Inflammatory macrophage (primary cell): Measurements from ENCODE around the gene OR2M3.
"Not testable (repeated sequence)": the region's sequence is repeated elsewhere in the genome, so short reads cannot be mapped to it uniquely, and the experiment has no call there.

Source experiments
- DNase-seq, 2 donors: peaks; one replicate each; pipeline ENCODE4 v3.0.0-alpha.2; 2020 to 2022
- total RNA-seq, 18 experiments: gene quantifications; one replicate each; lab custom pipeline; 2026; ENCODE audit warnings: mixed read lengths in 6 of 18, inconsistent platforms in 2 of 18; lab: John Stamatoyannopoulos, UW

OR2M3 gene, protein sequence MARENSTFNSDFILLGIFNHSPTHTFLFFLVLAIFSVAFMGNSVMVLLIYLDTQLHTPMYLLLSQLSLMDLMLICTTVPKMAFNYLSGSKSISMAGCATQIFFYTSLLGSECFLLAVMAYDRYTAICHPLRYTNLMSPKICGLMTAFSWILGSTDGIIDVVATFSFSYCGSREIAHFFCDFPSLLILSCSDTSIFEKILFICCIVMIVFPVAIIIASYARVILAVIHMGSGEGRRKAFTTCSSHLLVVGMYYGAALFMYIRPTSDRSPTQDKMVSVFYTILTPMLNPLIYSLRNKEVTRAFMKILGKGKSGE
- 0 to 0.18 (median 0) reads per million in 18 experiments for total RNA-seq

DNA sequence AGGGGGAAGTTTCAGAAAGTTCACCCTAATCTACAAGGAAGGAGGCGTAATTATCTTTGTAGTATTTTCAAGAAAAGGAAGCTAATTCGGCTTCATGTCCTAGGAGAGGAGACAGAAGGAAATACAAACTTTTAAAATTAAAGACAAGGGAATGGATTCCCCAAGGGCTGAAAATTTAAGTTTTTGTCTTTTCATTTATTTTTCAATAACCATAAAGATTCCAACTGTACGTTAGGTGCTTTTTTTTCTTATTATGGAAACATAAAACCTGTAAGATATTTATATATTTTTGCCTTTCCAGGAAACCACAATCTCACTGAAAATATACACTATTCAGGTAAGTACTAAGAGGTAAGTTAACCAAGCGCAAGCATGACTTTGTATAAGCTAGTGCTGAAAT is at the start of gene OR2M3:
Gene OR2M3 (plus strand): TSS at position 301 of the 400 bp plus-strand sequence. CDS start 5,803 bp downstream, outside the sequence.
- no peak for DNase-seq

DNA sequence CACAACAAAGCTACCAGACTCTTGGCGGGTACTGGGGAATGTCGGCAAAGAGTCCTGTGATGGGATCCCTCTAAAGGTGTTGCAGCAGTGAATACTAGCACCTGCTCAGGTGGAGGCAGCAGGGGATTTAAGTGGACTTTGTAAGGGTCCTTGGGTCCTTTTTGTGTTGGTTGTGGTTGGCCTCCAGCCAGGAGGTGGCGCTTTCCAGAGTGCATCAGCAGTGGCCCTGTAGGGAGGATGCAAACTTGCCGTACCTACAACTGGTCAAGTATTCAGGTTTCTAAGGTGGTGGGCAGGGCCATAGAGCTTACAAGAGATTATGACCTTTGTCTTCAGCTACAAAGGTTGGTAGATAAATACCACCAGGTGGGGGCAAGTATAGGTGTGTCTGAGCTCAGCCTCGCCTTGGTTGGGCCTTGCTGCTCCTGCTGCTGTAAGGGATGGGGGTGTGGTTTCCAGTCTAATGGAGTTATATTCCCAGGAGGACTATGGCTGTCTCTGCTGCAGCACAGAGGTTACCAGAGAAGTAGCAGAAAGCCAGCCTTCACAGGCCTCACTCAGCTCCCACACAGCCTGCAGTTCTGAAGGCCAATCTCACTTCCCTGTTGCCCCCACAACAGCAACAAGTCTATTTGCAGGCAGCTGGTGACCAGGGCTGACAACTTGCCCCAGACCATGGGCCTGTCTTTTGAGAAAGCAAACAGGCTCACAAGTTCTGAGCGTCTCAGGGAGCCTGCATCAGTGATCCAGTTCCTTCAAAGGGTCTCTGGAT is 44.8 kb upstream of the OR2M3 start:
- no peak for DNase-seq

DNA sequence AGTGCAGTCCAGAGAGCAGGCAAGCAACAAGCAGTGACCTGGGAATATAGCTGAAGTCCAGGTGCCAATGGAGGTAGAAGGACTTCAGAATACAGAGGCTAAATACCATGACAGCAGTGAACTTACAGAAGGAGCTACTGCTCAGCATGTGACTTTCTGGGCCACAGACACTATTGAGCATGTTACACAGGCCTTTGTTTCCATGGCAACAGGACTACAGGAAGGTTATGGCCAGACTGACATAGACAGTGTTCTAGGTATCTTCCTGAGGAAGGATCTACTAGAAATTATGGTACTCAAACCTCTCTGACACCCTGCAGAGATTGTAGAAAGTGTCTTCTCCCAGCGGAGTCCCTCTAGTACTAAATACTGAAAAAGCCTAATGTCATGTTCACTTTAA is 41.1 kb upstream of the OR2M3 start:
- DNase-seq, result no peak

DNA sequence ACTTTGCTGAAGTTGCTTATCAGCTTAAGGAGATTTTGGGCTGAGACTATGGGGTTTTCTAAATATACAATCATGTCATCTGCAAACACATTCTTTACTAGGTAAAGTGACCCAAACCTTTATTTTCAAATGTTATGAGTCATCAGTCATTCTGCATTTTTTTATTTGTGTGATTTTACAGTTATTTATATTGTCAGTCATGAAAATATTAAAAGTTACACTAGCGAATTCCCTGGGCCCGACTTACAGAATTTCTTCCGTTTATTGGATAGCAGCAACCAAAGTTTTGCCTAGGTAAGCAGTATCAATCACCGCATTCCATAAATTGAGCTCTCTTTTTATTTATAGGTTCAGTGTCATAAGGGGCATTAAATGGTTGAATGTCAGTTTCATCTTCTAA is 38.3 kb upstream of the OR2M3 start:
- DNase-seq, result no peak

DNA sequence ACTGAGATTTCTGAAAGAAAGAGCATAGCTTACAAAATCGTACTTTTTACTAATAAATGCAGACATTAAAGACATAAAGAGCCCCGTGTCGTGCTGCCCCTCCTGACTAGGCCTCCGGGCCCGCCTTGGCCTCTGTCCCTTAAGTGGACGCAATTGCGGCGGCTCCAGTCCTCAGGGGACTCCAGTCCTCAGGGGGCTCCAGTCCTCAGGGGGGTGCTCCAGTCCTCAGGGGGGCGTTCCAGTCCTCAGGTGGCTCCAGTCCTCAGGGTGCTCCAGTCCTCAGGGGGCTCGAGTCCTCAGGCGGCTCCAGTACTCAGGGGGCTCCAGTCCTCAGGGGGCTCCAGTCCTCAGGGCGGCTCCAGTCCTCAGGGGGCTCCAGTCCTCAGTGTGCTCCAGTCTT is 33.0 kb upstream of the OR2M3 start:
- no peak for DNase-seq

DNA sequence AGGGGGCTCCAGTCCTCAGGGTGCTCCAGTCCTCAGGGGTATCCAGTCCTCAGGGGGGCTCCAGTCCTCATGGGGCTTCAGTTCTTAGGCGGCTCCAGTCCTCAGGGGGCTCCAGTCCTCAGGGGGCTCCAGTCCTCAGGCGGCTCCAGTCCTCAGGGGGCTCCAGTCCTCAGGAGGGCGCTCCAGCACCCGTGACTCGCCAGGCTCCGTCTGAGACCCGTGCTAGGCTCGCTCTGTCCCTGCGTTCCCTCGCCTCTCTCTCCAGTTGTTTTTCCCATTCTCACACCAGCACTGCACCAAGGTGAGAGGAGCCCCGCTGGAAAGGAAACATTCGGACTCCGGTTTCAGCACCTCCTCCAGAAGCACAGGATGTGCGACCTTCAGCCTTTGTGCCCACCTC is 31.9 kb upstream of the OR2M3 start:
- no peak for DNase-seq

DNA sequence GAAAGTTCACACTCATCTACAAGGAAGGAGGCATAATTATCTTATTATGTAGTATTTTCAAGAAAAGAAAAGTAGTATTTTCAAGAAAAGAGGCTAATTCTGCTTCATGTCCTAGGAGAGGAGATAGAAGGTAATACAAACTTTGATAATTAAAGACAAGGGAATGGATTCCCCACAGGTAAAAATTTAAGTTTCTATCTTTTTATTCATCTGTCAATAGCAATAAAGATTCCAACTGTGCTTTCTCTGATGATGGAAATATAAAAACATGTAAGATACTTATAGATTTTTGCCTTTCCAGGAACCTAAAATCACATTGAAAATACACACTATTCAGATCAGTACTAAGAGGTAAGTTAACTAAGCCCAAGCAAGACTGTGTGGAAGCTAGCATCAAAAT is 22.5 kb upstream of the OR2M3 start, which contains the start of gene OR2M2:
Gene OR2M2 (plus strand): TSS at position 301 of the 400 bp plus-strand sequence. CDS start 5,165 bp downstream, outside the sequence.
- DNase-seq, result no peak

DNA sequence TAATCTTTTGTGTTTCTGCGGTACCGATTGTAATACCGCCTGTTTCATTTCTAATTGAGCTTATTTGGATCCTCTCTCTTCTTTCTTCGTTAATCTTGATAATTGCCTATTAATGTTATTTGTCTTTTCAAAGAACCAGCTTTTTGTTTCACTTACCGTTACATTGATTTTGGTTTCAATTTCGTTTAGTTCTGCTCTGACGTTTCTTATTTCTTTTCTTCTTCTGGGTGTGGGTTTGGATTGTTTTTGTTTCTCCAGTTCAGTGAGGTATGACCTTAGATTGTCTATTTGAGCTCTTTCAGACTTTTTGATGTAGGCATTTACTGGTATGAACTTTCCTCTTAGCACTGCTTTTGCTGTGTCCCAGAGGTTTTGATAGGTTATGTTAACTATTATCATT is 13.1 kb upstream of the OR2M3 start:
- no peak for DNase-seq

DNA sequence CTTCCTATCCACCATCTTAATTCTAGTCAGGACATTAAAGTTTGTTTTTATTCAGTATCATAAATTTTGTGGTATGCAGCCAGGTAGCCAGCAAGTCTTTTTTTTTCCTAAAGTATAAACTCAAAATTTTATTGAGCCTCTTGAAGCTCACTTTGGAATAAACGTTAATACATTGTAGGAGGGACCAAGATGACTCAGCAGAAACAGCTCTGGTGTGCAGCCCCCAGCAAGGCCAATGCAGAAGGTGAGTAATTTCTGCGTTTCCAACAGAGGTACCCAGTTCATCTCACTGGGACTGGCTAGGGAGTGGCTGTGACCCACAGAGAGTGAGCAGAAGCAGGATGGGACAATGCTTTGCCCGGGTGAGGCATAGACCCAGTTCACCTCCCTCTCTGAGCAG is 9.7 kb upstream of the OR2M3 start:
- DNase-seq, result no peak

DNA sequence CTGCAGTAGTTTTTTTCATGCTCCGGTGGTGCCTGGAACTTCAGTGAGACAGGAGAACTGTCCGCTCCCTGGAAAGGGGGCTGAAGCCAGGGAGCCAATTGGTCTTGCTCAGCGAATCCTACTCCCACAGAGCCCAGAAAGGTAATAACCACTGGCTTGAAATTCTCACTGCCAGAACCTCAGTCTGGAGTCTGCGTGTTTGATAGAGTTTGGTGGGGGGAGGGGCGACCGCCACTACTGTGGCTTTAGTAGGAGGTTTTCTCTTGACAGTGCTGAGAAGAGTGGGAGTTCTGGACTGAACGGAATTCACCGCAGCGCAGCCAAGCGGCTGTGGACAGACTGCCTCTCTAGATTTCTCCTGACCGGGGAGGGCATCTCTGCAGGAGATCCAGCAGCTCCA is 8.0 kb upstream of the OR2M3 start:
- DNase-seq, result no peak

DNA sequence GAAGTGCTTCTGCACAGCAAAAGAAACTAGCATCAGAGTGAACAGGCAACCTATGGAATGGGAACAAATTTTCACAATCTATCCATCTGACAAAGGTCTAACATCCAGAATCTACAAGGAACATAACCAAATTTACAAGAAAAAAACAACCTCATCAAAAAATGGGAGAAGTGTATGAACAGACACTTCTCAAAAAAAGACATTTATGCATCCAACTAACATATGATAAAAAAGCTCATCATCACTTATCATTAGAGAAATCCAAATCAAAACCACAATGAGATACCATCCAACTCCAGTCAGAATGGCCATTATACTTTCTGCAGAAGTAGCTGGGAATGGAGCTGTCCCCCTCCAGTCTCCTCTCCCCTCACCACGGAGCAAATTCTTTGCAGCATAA is 2.9 kb upstream of the OR2M3 start:
- DNase-seq, result no peak

DNA sequence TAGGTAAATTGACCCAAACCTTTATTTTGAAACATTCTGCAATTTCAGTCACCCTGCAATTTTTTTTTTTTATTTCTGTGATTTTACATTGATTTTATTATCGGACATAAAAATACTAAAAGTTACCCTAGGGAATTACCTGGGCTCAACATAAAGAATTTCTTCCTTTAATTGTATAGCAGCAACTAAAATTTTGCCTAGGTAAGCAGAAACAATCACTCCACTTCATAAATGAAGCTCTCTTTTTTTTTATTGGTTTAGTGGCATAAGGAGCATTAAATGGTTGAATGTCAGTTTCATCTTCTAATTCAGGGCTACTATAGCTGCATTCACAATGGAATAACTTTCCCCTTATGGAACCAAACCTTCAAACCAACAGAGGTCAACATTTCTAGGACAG is 18.8 kb downstream of the OR2M3 start:
- DNase-seq, result no peak

DNA sequence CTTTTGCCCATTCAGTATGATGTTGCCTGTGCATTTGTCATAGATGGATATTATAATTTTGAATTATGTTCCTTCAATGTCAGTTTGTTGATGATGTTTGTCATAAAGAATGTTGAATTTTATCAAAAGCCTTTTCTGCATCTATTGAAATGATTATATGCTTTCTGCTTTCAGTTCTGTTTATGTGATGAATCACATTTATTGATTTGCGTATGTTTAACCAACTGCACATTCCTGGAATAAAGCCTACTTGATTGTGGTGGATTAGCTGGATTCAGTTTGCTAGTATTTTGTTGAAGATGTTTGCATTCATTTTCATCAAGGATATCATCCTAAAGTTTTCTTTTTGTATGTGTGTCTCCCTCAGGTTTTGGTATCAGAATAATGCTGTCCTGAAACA is 28.5 kb downstream of the OR2M3 start:
- DNase-seq, result no peak

DNA sequence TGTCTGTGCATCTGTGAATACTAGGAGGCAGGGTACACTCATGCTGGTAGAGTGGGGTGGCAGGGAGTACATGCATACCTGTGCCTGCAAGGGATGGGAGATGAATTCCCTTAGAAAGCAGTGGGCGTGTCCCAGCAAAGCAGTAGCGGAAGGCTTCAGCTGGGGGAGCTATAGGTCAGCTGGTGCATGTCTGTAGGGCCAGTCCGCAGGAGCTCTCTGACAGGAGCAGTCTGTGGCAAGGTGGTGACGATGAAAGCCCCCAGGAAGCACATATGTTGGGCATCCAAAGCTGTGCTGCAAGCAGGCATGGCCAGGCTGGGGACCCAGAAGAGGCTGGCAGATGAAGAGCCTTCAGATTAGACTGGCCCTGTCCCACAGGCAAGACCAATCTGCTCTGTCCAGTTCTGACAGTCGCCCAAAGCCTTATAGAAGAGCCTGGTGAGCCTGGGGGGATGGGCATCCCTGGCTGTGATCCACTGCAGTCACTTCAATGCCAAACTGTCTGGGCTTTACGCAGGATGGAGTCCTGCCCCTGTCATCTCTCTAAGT is 32.4 kb downstream of the OR2M3 start:
- DNase-seq, result no peak

DNA sequence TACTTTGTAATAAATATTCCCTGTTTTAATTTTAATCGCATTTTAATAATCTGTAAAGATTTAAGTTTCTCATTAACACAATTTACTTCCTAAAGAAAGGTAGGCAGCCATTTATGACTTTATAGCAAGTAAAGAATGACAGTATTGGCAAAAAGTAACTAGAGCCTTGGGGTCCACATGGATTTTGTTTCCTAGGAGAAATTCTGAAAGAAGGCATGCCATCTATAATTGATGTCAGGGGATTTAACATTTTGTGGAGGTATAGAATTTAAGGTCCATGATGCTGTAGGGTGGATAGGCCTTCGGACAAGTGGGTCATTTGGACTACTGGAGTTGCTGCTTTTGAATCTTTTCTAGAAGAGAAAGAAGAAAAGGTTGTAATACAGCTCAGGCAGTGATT is 34.1 kb downstream of the OR2M3 start, which contains the start of gene OR2M4:
Gene OR2M4 (plus strand): TSS at position 301 of the 400 bp plus-strand sequence. CDS start 7,512 bp downstream, outside the sequence.
- DNase-seq, result no peak

DNA sequence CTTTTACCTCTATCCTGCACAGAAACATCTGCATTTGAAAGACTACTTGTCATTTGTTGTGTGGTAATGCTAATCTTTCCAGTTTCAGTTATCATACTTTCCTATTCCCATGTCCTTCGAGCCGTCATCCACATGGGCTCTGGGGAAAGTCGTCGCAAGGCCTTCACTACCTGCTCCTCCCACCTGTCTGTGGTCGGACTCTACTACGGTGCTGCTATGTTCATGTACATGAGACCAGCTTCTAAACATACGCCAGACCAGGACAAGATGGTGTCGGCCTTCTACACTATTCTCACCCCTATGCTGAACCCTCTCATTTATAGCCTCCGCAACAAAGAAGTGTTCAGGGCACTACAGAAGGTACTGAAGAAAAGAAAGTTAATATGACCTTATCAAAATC is 42.4 kb downstream of the OR2M3 start:
- DNase-seq, result no peak

DNA sequence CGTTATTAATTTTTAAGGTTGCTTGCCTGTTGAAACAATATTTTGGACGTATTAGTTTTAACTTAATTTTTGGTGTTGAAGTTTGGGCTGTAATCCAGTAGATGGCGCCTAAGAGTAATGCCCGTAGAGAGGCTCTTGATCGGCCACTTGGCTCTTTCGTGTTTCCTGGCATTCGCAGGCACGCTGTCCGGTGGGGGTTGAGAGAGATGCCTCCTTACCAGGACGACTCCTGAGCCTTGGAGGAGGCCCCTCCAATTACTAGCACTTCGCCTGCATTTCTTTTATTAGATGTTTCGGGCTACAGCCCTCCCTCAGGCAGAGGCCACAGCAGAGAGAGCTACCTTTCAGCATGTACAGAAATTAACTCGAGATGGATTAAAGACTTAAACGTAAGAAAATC is 46.1 kb downstream of the OR2M3 start:
- peak; percentile 62 to 64 for DNase-seq

DNA sequence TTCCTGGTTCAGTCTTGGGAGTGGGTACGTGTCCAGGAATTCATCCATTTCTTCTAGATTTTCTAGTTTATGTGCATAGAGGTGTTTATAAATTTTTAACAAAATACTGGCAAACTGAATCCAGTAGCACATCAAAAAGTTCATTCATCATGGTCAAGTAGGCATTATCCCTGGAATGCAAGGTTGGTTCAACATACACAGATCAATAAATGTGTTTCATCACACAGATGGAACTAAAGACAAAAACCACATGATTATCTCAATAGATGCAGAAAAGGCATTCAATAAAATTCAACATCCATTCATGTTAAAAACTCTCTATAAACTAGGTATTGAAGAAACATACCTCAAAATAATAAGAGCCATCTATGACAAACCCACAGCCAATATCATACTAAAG is 62.2 kb downstream of the OR2M3 start:
- not testable (repeated sequence) for DNase-seq
